D721Med (cell line): ENCODE measurements around the gene ARID3B.

Experiments
- DNase-seq: peaks from one replicate; pipeline ENCODE4 v3.0.0; 2011; ENCODE audit warnings: low spot score; ENCODE audit not compliant: insufficient read length
- FAIRE-seq: peaks from 2 replicates; lab custom pipeline; 2011; peaks lifted over from hg19 to GRCh38; lab: Jason Lieb, UNC
- TF ChIP-seq, protein P1 (sequence below): IDR thresholded peaks from 2 replicates; pipeline ENCODE4 v1.5.1; 2012; ENCODE audit warnings: mild to moderate bottlenecking, control low read depth; ENCODE audit not compliant: insufficient read depth; ENCODE audit errors: missing control alignments

The ARID3B gene

DNA sequence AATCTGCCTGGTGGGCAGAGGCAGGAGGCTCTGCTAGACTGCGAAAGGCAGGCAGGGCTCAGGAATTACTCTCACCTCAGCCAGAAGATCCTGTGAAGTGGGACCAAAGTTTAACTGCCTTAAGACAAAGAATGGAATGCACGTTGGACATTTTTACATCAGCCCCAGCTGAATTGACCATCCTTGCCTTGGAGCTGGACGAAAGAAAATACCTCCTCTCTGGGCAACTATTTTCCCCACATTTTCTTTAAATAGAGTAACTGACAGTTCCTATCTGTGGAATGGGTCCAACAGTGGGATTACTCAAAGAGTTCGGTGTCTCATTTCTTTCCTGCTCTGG is 28.7 kb downstream of the ARID3B start:
- DNase-seq (no peak), FAIRE-seq (no peak)
- TF ChIP-seq, protein P1, sequence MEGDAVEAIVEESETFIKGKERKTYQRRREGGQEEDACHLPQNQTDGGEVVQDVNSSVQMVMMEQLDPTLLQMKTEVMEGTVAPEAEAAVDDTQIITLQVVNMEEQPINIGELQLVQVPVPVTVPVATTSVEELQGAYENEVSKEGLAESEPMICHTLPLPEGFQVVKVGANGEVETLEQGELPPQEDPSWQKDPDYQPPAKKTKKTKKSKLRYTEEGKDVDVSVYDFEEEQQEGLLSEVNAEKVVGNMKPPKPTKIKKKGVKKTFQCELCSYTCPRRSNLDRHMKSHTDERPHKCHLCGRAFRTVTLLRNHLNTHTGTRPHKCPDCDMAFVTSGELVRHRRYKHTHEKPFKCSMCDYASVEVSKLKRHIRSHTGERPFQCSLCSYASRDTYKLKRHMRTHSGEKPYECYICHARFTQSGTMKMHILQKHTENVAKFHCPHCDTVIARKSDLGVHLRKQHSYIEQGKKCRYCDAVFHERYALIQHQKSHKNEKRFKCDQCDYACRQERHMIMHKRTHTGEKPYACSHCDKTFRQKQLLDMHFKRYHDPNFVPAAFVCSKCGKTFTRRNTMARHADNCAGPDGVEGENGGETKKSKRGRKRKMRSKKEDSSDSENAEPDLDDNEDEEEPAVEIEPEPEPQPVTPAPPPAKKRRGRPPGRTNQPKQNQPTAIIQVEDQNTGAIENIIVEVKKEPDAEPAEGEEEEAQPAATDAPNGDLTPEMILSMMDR = no peak

DNA sequence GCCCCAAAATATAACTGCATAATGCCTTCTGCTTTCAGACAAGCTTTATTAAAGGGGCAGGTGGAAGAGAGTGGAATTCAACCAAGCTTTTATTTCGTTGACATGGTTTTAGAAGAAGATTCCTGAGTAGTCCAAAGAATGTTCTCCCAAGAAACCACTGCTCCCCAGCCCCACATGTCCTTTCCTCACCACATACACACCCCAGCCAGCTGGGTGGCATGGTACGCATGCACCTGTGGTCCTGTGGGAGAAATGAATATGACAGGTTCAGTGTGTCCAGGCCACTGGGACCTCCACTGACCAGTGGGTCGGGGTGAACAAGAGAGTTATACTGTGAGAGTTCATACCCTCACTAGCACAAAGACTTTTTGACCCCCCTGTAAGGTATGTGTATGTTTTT is 30.2 kb downstream of the ARID3B start:
- TF ChIP-seq, protein P1 = no peak
- FAIRE-seq (no peak), DNase-seq (no peak)

DNA sequence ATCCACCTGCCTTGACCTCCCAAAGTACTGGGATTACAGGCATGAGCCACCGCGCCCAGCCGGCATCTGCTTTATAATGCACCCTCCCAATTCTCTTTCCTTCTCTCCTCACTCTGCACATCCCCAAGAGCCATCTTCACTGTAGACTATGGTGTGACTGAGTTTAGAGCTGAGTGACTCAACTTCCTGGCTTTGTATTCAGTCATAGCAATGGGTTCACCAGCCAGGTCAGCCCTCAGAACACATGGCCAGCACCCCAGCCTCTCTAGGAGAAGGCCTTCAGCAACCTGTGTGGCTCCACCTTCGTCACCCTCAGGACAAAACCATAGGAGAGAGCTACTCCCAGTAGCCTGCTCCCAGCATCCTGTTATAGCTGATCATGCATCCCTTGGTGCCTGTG is 33.0 kb downstream of the ARID3B start:
- TF ChIP-seq, protein P1 = no peak
- no peak for FAIRE-seq
- no peak for DNase-seq

DNA sequence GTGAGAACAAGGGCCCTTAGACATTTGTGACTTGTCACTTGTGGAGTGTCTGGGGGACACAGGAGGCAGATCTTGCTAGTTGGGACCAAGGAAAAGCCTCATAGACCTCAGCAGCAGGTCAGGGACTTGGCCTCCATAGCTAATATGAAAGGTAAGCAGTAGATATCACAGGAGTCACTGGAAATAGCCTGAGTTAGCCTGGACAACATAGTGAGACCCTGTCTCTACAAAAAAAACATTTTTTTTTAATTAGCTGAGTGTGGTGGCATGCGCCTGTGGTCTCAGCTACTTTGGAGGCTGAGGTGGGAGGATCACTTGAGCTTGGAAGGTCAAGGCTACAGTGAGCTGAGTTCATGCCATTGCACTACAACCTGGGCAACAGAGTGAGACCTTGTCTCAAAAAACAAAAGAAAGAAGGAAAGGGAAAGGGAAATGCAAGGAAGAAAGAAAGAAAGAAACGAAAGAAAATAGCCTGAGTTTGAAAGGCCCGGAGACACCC is 37.5 kb downstream of the ARID3B start:
- TF ChIP-seq, protein P1 = no peak
- no peak for DNase-seq
- no peak for FAIRE-seq

DNA sequence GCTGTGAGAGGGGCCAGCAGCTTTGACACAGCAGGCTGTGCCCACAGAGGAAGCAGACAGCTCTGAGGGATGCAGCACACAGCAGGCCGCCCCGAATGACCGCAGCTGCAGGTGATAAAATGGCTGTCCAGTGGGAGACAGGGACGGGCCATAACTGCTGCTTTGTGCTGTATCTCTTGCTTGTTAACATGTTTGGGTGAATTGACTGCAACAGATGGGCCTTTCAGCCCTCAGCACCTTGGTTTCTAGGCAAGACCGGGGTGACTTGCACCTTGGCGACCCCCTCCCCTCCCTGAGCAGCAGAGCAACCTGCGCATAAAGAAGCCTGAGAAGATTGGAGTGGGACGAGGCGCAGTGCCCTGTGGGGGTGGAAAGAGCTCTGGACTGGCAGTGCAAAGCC is 38.0 kb downstream of the ARID3B start:
- DNase-seq (no peak), FAIRE-seq (no peak)
- TF ChIP-seq, protein P1 = no peak

DNA sequence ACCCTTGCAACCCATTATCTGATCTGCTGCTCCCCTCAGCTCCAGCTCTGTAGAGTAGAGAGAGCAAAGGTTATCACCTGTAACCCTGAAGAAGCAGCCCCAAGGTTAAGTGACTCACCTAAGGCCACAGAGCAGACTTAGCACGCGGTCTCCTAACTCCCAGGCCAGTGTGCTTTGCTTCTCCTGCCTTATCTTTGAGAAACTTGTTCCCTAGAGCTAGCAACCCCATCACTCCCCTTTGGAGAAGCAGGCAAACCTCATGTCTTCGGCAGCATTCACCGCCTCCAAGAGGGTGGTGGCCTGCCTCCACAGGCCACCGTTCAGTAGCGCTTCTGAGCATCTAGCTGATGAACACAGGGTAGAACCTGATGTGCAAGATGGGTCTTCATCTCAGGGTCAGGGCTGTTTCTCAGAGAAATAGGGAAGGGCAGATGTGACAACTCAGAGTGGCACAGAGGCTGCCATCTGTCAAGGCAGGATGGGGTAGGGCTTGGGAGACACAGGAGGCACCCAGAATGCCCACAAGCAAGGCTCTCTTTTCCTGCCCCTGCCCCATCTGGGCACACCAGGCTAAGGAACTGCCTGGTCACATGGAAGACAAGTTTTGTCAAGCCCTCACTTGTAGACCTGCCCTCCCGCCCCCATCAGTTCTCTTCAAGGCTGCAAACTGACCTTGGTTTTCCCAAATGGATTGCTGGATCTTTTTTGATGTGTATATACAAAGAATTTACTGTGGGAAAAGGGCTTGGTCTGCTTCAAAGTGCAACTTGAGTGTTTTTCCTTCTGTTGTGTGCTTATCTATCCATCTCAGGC is 39.7 kb downstream of the ARID3B start:
- TF ChIP-seq, protein P1 = no peak
- FAIRE-seq = no peak
- DNase-seq = no peak

DNA sequence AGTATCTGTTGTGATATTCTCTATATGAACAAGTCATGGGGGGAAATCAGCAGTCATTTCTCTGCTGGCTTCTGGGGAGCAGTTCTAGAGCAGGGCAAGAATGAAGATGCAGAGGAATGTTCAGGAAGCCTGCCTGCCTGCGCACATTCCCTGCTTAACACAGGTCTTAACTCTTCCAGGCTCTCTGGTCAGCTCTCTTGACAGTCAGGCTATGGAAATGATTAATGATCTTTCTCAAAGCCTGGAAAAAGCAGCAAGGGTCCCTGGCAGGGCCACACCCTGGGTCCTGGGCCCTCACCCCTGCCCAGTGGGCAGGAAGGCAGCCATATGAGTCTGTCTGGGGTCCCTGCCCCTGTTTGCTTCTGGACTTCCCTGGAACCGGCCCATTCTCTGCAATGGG is 43.2 kb downstream of the ARID3B start:
- DNase-seq (no peak), FAIRE-seq (no peak)
- TF ChIP-seq, protein P1 = no peak
